ENCODE results near the gene CFAP157.

DNA sequence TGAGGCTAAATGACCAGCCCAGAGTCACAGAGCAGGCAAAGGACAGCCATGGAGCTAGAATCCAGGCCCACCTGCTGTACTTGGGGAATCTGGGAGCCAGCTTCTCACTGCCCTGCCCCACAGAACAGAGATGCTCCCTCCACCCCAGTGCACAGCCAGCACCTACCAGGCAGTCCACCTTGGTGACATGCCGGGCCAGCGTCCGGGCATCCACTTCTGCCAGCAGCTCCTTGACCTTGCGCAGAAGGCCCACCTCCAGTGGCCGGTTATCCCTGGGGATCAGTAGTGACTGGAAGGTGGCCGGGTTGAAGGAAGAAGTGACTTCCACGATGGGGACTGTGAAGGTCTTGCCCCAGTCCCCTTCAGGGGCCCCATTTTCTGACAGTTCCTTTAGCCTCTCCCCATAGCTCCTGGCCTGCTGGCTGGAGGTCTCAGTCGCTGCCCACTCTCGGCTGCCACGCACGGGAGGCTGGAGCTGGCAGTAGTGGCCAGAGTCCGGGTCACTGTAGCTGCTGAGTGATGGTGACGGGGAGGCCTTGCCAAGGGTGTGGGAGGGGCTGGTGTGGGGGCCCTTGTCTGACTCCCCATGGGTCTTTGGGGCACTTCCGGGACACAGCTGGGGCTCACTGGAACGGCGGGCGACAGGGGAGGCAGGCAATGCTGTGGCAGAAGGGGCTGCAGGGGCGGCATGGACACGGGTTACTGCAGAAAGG lies 37.8 kb downstream of the CFAP157 start:
- TF ChIP-seq, protein P1, sequence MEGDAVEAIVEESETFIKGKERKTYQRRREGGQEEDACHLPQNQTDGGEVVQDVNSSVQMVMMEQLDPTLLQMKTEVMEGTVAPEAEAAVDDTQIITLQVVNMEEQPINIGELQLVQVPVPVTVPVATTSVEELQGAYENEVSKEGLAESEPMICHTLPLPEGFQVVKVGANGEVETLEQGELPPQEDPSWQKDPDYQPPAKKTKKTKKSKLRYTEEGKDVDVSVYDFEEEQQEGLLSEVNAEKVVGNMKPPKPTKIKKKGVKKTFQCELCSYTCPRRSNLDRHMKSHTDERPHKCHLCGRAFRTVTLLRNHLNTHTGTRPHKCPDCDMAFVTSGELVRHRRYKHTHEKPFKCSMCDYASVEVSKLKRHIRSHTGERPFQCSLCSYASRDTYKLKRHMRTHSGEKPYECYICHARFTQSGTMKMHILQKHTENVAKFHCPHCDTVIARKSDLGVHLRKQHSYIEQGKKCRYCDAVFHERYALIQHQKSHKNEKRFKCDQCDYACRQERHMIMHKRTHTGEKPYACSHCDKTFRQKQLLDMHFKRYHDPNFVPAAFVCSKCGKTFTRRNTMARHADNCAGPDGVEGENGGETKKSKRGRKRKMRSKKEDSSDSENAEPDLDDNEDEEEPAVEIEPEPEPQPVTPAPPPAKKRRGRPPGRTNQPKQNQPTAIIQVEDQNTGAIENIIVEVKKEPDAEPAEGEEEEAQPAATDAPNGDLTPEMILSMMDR (IDR thresholded peaks at IDR 0.05): no peak
- TF ChIP-seq POLR2A (IDR thresholded peaks at IDR 0.05): no peak
